HG03442 (cell line): Measurements from ENCODE around the gene PPIP5K1.

ENCODE experiments used
- ATAC-seq: cut with Tn5 transposase; IDR thresholded peaks from one replicate; pipeline ENCODE4 v1.9.1; 2021; ENCODE audit warnings: mild to moderate bottlenecking, moderate library complexity; ENCODE audit not compliant: unreplicated experiment

Gene PPIP5K1

DNA sequence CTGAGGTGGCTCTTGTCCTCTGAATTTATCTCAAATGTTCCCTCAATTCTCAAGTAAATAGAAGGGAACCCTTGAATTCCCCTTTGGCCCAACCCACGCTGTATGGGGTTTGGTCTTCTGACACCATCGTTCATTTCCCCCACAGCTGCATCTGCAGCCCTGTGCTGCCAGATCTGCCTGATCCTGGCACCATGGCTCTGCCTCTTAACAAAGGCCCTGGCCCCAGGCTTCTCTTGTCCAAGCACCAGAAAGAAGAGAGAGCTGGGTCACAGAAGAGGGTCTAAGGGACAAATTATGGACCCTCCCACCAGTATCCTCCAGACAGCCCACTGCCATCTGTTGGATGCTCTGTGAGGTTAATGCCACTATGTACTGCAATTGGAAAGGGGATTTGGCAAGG lies 70.8 kb downstream of the PPIP5K1 start:
- no peak for ATAC-seq

DNA sequence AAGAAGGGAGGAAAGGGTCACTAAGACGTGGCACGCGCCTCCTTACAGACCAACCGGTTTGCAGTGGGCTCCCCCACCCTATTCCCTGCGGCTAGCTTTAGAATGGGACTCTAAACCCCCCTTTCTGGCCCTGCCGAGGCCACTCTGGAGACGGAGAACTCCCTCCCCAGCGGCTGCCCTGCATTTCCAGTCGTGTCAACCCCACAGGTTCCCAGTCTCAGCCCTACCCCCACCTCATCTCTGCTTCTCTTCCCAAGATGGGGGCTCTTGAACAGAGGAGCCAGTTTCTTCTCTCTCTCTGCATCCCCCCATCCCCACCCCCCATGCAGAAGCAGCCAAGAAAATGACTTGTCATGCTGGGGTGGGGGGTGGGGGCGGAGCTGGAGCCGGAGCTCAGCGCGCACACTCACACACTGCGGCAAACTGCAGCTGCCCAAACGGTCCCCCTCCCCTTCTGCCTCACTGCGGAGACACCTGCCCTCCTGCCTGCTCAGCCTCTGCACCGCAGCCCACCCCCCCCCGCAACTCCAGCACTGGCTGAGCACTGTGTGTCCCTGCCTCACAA lies 71.7 kb downstream of the PPIP5K1 start:
- ATAC-seq = no peak

DNA sequence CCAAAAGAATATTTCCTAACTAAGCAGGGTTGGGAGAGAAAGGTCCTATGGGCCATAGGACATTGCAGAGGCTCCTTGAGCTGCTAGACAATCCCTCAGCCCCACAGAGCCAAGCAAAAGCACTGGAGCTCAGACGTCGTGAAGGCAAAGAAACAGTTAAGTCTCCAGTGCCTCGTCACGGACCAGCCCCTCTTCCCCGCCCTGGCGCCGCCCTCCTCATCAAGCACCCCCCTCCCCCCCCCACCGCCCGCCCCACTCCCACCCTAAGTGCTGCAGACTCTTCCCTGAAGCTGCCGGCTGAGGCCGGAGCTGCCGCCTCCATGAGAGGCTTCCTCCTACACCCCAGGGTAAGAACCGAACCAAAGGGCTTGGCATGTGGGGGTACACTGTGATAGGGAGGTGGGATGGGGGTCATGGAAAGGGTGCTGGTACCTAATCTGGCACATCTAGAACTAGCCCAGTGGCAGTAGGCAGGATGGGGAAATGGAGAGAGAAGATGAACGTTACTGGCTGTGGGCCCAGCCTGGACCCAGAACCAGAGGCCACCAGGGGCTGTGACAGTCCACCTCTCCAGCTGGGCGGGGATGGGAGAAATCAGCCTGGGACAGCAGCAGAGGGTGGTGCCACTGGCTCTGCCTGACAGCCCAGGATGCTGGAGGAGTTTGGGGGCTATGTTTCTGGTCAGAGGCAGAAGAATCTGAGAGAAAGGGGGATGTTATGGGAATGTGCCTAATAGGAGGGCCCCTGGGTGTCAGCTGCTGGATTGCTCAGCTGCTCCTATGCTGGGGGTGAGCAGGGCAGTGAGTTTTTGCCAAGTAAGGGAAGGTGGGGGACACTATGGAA lies 72.4 kb downstream of the PPIP5K1 start, which contains the start of gene MAP1A:
TSS of gene MAP1A (plus strand) at position 255 of the 843 bp plus-strand sequence. CDS start 3,866 bp downstream, outside the sequence.
- ATAC-seq = no peak

DNA sequence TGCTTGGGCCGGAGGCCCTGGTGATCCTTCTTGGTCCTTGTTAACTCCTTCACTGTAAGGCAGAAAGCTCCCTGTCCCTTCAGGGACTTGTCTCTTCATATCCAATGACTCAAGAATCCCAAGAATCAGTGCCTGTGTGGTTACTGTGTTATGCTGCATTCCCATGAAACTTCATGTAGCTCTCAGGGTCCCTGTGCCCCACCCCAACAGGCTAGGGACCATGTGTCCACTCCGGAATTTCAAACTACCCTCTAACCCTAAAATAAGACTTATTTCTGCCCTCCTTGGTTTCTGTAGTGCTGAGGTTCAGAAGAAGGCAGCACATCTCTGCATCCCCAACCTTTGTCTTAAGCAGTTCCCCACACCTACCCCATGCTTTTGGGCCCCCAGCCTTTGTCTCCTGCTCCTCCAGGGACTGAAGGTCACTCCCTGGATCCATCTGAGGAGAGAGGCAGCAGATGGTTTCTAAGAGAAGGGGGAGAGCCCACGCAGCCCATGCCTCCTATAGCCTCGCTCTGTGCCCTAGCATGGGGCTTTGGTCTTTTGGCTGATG lies 73.1 kb downstream of the PPIP5K1 start:
- ATAC-seq = no peak

DNA sequence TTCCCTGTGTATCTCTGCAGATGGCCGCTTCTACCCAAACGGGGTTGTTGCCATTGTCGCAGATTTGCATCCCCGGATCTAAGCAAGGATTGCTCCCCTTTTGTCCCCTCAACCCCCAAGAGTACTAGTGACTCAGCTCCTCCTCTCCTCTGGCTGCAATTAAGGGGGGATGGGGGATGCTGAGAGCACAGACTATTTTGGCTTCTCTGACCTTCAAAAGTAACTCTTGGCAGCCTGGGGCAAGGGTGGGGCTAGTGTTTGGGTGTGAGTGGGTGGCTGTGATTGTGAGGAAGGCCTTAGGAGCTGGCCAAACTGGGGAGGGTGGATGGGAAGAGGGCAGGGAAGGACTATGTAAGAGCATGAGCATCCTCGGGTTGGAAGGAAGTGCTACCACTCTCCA lies 73.8 kb downstream of the PPIP5K1 start:
- no peak for ATAC-seq

DNA sequence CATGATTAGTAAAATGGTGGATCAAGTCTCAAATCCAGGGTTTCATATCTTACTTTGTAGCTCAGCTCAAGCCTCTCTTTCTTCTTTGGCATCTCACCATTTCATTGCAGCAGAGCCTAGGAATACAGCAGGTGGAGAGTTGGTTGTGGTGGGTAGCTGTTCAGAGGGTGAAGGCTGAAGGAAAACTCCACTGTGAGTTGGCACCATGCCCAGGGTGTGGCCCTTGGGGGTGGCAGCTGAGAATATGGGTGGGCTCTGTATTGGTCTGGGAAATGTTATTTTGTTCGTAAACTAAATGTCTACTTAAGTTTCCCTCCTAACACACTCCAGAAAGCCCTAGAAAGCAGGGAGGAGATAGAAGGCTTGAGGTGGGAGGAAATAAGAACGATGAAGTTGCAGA lies 74.3 kb downstream of the PPIP5K1 start:
- ATAC-seq = no peak

DNA sequence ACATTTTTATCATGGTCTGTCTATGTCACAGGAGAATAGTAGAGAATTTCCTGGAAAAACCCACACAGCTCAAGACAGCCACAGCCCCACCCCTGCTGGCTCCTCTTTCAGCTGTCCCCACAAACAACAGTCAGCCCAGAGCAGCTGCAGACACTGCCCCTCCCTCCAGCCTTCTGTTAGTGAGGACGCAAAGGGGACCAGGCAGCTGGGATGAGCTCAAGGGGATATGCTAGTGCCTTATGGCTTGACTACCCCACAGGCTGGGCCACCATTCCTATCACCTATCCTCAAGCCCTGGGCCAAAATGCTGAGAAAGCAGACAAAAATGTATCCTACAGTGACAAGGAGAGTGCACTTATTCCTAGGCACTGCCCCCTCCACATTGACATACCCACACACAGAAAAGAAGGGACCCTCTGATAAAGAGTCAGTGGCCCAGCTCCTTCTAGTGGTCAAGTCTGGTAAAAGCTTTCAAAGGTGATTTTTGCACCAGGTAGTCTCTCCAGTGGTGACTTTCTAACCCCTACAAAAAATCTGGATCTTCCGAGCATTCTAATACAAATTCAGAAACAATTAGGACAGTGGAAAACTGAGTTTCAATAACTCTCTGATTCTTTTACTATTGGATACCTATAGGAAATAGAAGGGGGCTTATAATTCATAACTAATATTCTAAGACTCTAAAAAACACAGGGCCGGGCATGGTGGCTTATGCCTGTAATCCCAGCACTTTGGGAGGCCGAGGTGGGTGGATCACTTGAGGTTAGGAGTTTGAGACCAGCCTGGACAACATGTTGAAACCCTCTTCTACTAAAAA lies 75.6 kb downstream of the PPIP5K1 start:
- ATAC-seq = no peak

DNA sequence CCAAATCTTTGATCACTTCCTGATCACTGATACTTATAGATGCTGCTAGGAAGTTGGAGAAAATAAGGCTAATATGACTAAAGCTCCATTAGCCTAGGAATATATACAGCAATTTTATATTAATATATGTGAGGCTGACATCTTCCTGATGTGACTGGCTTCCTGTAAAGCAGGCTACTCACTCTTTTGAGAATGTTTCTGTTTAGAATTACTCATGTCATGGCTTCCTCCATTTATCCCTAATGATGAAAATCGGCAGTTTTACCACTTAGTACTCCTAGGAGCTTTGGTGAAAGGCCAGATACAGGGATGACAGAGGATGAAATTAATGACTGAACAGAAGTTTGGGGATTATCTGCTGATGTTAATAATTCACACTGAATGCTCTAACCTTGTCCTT lies 76.5 kb downstream of the PPIP5K1 start:
- ATAC-seq = no peak

DNA sequence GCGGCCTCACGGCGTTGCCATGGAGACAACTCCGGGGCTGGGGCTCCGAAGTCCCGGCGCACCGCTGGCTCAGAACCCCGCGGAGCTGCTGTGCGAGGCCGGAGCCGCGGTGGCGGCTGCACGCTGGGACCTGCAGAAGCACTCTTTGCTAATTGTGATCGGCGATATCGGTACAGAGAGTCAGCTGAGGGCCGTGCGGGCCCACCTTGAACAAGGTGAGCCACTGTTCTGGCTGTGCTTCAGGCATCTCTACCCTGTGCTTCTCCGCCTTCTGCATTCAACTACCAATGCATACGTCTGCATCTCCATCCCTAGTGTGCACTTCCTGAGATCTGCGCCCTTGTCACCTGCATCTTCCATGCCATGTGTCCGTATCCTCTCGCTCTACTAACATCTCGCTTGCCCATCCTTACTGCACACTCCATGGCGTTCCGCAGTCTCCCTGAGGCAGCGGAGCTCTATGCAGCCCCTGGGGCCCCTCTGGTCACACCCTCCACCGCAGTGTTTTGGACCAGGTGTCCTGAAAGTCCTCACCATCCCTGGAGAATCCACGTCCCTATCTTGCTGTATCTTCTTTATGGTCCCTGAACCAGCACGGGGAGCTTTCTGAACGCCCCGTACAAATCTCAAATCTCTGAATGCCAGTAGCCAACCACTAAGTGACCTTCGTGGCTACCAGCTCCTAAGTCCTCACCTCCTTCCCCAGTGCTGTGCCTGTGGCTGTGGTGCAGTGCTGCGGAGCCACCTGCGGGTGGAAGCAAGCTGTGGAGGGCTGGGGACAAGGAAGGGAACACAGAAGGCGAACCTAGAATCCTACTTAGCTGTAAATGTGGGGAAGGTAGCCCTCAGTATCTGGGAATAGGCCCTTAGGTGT lies 78.8 kb downstream of the PPIP5K1 start:
- no peak for ATAC-seq

DNA sequence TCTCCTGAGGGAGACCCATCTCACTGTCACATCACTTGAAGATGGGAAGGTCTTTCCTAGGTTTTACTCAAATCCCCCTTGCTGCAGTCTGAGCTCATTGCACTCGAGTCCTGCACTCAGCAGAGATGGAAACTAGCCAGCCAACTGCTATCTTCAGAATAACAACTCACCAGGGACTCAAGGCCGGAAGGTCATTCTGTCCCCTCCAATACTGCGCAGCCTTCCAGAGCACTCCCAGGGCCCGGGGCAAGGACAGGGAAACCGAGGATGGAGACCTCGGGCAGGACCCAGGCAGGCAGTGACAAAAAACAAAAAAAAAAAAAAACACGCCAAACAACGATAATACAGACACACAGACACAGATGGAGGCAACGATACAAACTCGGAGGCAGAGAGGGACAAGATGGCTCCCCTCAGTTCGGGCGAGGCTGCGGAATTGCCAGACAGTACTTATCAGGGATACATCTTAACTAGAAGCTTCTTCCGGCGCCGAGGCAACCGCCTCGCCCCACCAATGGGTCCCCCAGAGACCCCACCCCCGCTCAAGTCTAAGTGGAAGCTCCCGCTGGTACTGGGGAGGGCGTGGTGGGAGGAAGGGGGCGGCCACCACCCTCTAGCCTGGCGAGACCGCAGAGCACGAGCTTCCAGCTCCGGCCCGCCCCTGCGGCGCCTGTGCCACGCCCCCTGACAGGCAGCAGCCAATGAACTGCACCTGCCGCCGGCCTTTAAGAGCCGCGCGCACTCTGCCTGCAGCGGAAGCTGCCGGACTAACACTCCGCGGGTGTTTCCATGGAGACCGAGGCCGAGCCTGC lies 79.6 kb downstream of the PPIP5K1 start:
- peak; percentile 93 for ATAC-seq

DNA sequence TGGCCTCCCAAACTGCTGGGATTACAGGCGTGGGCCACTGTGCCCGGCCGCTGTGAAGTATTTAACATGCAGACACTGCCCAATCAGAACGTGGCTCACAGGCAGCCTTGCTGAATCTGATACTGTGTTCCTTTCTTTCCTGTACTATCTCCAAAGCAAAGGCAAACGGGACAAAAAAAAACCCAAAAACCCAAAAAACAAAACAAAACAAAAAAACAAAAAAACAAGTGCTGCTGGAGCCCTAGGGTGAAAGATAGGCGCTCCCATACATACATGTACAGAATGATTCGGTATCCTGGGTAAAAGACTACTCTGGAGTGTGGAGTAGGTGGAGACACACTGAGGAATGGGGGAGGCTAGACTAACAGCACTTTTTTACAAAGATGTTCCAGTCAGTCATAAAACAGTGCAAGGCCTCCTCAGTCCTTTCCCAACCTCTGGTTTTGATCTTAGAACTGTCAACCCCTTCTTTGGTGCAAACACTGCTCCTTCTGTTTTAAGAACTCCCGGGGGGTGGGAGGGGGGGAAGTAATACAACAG lies 80.3 kb downstream of the PPIP5K1 start:
- ATAC-seq = no peak

DNA sequence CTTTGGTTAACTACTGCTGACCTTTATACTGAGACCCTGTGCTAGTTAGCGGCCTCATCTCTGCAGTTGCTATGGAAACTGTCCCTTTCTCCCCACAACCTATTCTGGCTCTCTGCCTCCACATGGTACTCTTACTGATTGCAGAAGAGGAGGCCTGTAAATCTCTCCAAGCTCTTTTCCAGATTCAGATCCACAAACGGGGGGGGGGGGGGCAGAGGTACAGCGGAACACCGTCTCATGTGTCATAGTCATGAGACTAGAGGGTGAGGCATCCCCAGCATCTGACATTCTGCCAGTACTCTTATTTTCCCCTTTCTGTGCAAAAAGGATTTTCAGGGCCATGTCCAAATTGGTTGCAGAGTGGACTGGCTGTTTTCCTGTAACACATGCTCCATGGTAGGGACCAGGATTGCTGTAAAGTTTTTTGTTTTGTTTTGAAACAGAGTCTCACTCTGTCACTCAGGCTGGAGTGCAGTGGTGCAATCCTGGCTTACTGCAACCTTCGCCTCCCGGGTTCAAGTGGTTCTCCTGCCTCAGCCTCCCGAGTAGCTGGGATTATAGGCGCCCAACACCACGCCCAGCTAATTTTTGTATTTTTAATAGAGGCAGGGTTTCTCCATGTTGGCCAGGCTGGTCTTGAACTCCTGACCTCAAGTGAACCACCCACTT lies 80.9 kb downstream of the PPIP5K1 start:
- no peak for ATAC-seq

DNA sequence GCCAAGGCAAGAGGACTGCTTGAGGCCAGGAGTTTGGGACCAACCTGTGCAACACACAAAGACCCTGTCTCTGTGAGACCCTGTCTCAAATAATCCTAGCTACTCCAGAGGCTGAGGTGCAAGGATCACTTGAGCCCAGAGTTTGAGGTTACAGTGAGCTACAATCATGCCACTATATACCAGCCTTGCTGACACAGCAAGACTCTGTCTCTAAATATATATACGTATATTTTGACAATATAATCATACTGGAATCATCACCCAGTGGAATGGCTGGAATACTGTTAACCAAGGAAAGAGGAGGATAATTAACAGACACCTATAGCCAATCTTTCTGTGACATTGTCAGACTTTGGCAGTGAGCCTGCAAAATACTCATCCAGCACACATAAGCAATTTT lies 81.6 kb downstream of the PPIP5K1 start:
- no peak for ATAC-seq

DNA sequence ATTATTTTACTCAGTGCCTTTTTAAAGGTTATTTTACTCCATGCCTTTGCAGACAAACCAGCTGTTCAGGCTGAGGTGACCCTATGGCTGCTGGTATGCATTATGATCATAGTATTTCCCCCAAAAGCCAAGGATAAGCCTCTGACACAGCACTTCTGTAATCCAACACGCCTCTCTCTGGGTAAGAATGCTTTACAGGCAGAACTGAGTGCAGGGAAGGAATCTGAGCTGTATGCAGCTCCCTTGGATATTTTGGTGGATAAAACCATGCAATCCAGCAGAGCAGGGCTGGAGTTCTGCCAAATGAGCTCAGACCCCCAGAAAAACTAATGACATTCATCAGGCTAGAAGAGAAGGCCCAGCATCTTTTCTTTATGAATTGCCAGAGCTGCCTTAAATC lies 84.3 kb downstream of the PPIP5K1 start:
- no peak for ATAC-seq

DNA sequence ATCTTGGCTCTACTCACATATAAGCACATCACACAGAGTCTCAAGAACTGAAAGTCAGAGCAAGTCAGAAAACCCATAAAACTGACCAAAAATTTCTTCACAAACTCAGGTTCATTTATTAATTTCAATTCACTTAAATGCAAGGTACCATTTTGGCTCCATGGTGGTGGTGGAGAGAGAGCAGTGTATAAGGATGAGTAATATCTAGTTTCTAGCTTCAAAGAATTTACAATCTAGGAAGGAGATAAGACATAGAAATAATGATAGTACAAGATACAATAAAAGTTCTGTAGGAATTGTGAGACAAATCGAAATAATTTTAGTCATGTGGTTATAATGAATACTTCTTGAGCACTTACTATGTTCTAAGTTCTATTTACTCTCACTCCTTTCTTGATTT lies 90.4 kb downstream of the PPIP5K1 start:
- no peak for ATAC-seq

DNA sequence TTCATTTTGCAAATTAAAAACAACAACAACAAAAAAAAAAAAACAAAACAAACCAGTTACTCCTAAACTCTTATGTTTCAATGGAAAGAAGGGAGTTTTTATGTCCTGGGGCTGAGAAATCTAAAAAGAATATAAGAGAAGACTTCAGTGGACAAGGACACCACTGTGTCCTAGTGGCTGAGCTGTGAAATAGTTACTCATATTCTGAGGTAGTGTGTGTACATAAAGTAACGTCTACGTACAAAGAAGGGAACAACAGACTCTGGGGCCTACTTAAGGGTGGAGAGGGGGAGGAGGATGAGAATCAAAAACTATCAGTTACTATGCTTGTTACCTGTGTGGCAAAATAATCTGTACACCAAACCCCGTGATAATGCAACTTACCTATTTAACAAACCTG lies 91.0 kb downstream of the PPIP5K1 start:
- ATAC-seq = no peak

DNA sequence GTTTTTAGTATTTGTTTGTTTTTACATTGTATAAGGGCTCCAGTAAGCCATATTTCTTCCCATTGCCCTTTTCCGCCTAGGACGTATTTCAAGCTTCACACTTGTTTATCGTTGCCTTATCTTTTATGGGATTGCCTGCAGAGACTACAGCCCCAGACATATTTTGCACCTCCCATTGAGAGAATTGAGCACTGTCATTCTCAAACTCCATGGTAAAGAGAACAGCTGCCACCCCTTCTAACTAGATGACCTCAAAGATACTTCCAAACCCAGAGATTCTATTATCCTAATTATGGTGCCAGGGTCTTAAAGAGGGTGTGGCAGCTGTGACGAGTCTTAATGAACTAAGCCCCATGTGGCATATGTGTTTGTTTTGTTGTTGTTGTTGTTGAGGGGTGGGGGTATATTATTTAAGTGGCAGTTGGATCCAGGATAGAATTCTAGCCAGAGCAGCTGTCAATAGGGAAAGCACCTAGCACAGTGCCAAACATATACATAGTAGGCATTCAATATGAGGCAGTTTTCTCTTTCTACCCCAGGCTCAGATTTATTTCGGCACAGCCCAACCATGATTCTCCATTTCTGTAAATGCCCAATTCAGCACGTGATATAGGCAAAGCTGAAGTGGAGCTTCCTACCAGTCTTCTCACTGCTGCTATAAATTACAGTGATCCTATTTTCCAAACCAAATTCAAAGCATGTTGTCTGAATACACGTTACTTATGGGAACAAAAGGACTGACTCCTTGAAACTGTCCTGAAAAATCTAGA lies 96.1 kb downstream of the PPIP5K1 start:
- no peak for ATAC-seq
